D341Med (cell line): ENCODE measurements around the gene SLC6A19.

Experiments
- DNase-seq: peaks from one replicate; pipeline ENCODE4 v3.0.0; 2012; ENCODE audit warnings: low spot score

Gene SLC6A19

GRCh38 chr5:1209896-1210776 lies 8.7 kb downstream of the SLC6A19 start:
- no peak for DNase-seq

GRCh38 chr5:1210832-1211251 lies 9.4 kb downstream of the SLC6A19 start:
- DNase-seq: no peak

GRCh38 chr5:1211701-1212100 lies 10.3 kb downstream of the SLC6A19 start:
- no peak for DNase-seq

GRCh38 chr5:1212271-1212670 lies 10.9 kb downstream of the SLC6A19 start:
- DNase-seq: no peak

- DNase-seq: no peak
These were observed 11.5 kb downstream of the SLC6A19 start for GRCh38 chr5:1212881-1213280.

- DNase-seq: no peak
These were observed 12.2 kb downstream of the SLC6A19 start for GRCh38 chr5:1213508-1214162.

- DNase-seq: no peak
These were observed 13.0 kb downstream of the SLC6A19 start for GRCh38 chr5:1214163-1214935.

- DNase-seq: no peak
These were observed 13.5 kb downstream of the SLC6A19 start for GRCh38 chr5:1214936-1215220.

GRCh38 chr5:1215320-1216096 lies 14.1 kb downstream of the SLC6A19 start:
- DNase-seq: no peak

- DNase-seq: no peak
These were observed 15.0 kb downstream of the SLC6A19 start for GRCh38 chr5:1216211-1216917.

GRCh38 chr5:1216918-1217295 lies 15.5 kb downstream of the SLC6A19 start:
- no peak for DNase-seq

- DNase-seq: no peak
These were observed 16.3 kb downstream of the SLC6A19 start for GRCh38 chr5:1217596-1218206.

GRCh38 chr5:1218351-1219080 lies 17.1 kb downstream of the SLC6A19 start:
- no peak for DNase-seq

GRCh38 chr5:1219098-1219767 lies 17.8 kb downstream of the SLC6A19 start:
- no peak for DNase-seq

GRCh38 chr5:1219768-1220100 lies 18.3 kb downstream of the SLC6A19 start:
- no peak for DNase-seq

- DNase-seq: no peak
These were observed 19.0 kb downstream of the SLC6A19 start for GRCh38 chr5:1220351-1220750.

GRCh38 chr5:1220831-1221230 lies 19.4 kb downstream of the SLC6A19 start:
- no peak for DNase-seq

GRCh38 chr5:1221721-1222120 lies 20.3 kb downstream of the SLC6A19 start:
- no peak for DNase-seq

- DNase-seq: no peak
These were observed 20.8 kb downstream of the SLC6A19 start for GRCh38 chr5:1222147-1222546.
